Skin of body (tissue), 2 donors: ENCODE data around the gene MORN5. TPM values are rescaled to one million over a fixed set of nuclear protein-coding genes. Genes with fewer than 3 reads are reported as not detected.

Experiments
- DNase-seq: peaks from one replicate; lab custom pipeline; 2025; lab: John Stamatoyannopoulos, UW
- total RNA-seq: library from RNA; depleted of rRNA; stranded (reverse); fragments of >200 nt; gene quantifications from one replicate; pipeline ENCODE4 v1.2.3, GENCODE V29; 2014

The MORN5 gene
- total RNA-seq, 1 donor from 2014 or later, result not detected

- no peak for DNase-seq
Observed at GRCh38 chr9:122124528-122124927, 35.2 kb upstream of the MORN5 start.

- peak; percentile 65 for DNase-seq
Observed at GRCh38 chr9:122125158-122125508, 34.6 kb upstream of the MORN5 start.

GRCh38 chr9:122125509-122126330, 34.0 kb upstream of the MORN5 start:
- DNase-seq, result no peak

GRCh38 chr9:122126331-122127261, 33.1 kb upstream of the MORN5 start:
- no peak for DNase-seq

- no peak for DNase-seq
Observed at GRCh38 chr9:122127396-122127798, 32.3 kb upstream of the MORN5 start.

GRCh38 chr9:122128007-122128968, 31.4 kb upstream of the MORN5 start:
- no peak for DNase-seq

- no peak for DNase-seq
Observed at GRCh38 chr9:122128969-122129343, 30.8 kb upstream of the MORN5 start.

GRCh38 chr9:122129969-122130368, 29.7 kb upstream of the MORN5 start:
- no peak for DNase-seq

- no peak for DNase-seq
Observed at GRCh38 chr9:122130837-122131236, 28.9 kb upstream of the MORN5 start.

- no peak for DNase-seq
Observed at GRCh38 chr9:122131401-122132001, 28.2 kb upstream of the MORN5 start.

GRCh38 chr9:122132539-122132938, 27.2 kb upstream of the MORN5 start:
- DNase-seq, result no peak

GRCh38 chr9:122133263-122133983, 26.3 kb upstream of the MORN5 start:
- DNase-seq, result no peak

- DNase-seq, result no peak
Observed at GRCh38 chr9:122133984-122134535, 25.6 kb upstream of the MORN5 start.

- no peak for DNase-seq
Observed at GRCh38 chr9:122134822-122135528, 24.7 kb upstream of the MORN5 start.

- no peak for DNase-seq
Observed at GRCh38 chr9:122135529-122135859, 24.2 kb upstream of the MORN5 start.

- no peak for DNase-seq
Observed at GRCh38 chr9:122138560-122139268, 21.0 kb upstream of the MORN5 start.

GRCh38 chr9:122140368-122141193, 19.1 kb upstream of the MORN5 start:
- no peak for DNase-seq

GRCh38 chr9:122141671-122142070, 18.0 kb upstream of the MORN5 start:
- no peak for DNase-seq
